SJSA1 (cell line): ENCODE results near the gene DCP1B. TPM values are rescaled to one million over a fixed set of nuclear protein-coding genes. Genes with fewer than 3 reads are reported as not detected.

Source experiments
- DNase-seq, 2 experiments: peaks; one replicate each; pipeline ENCODE4 v3.0.0-alpha.2; 2015 to 2020; ENCODE audit warnings: low spot score in 2 of 2, low read depth in 1 of 2
- H3K27ac ChIP-seq: fragments of 250-450 bp; sonication (Bioruptor Pico); 2 replicates; pipeline ENCODE4 v1.5.1; 2020; ENCODE audit warnings: mild to moderate bottlenecking, moderate library complexity
- H3K27me3 ChIP-seq: fragments of 250-450 bp; sonication (Bioruptor Pico); replicated peaks from 2 replicates; pipeline ENCODE4 v1.5.1; 2020; ENCODE audit warnings: mild to moderate bottlenecking, moderate library complexity
- H3K36me3 ChIP-seq: fragments of 250-450 bp; sonication (Bioruptor Pico); 2 replicates; pipeline ENCODE4 v1.5.1; 2020; ENCODE audit warnings: mild to moderate bottlenecking
- H3K4me1 ChIP-seq: fragments of 250-450 bp; sonication (Bioruptor Pico); replicated peaks from 2 replicates; pipeline ENCODE4 v1.6.1; 2021; ENCODE audit warnings: mild to moderate bottlenecking
- H3K4me3 ChIP-seq: fragments of 250-450 bp; sonication (Bioruptor Pico); 2 replicates; pipeline ENCODE4 v1.5.1; 2020; ENCODE audit warnings: mild to moderate bottlenecking
- H3K9me3 ChIP-seq: fragments of 250-450 bp; sonication (Bioruptor Pico); replicated peaks from 2 replicates; pipeline ENCODE4 v1.5.1; 2020; ENCODE audit warnings: mild to moderate bottlenecking
- total RNA-seq: library from RNA; depleted of rRNA; stranded (reverse); fragments of >200 nt; shearing (Covaris generic); gene quantifications from 2 replicates; pipeline ENCODE4 v1.2.3, GENCODE V29; 2014

DCP1B gene
- total RNA-seq, 1 experiment from 2014 or later = 17.8 TPM

DNA sequence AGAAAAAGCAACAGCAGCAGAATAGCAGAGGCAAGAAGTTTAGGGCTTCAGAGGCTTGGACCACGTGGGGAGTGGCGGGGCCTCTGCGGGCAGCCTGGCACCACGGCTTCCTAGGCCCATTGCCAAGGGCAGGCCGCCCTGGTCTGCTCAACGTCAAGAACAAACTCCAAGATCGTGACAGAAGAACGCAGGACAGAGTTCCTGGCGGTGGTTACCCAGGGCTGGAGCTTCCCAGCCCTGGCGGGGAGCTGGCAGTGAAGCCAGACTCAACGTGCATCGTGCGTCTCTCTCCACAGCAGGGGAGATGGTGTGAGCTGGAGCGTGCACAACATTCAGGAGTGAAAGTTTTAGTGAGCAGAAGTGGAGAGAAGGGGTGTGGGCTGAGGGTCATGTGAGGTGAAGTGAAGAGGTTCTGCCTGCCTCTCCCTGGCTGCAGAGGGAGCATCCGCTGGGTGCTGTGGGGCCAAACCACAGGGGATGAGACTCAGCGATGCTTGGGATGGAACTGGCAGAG is 71.9 kb downstream of the DCP1B start:
- peaks cover 16% of the 10 kb centered on the region for H3K27me3 ChIP-seq
- H3K27ac ChIP-seq = no peak overlapping the region
- peaks cover 21% of the 10 kb centered on the region for H3K4me1 ChIP-seq
- H3K36me3 ChIP-seq = no peaks in the 10 kb centered on the region
- H3K9me3 ChIP-seq = no peaks in the 10 kb centered on the region
- H3K4me3 ChIP-seq = no peak overlapping the region
- peak in 1 of 2 experiments; percentile 28 for DNase-seq

GRCh38 chr12:1931642-1932041 is 72.6 kb downstream of the DCP1B start:
- Histone ChIP-seq H3K4me1 (peaks cover 17% of the 10 kb centered on the region), H3K9me3 (no peaks in the 10 kb centered on the region), H3K36me3 (no peaks in the 10 kb centered on the region), H3K27me3 (peaks cover 23% of the 10 kb centered on the region), H3K27ac (no peak overlapping the region), H3K4me3 (no peak overlapping the region)
- DNase-seq = no peak

DNA sequence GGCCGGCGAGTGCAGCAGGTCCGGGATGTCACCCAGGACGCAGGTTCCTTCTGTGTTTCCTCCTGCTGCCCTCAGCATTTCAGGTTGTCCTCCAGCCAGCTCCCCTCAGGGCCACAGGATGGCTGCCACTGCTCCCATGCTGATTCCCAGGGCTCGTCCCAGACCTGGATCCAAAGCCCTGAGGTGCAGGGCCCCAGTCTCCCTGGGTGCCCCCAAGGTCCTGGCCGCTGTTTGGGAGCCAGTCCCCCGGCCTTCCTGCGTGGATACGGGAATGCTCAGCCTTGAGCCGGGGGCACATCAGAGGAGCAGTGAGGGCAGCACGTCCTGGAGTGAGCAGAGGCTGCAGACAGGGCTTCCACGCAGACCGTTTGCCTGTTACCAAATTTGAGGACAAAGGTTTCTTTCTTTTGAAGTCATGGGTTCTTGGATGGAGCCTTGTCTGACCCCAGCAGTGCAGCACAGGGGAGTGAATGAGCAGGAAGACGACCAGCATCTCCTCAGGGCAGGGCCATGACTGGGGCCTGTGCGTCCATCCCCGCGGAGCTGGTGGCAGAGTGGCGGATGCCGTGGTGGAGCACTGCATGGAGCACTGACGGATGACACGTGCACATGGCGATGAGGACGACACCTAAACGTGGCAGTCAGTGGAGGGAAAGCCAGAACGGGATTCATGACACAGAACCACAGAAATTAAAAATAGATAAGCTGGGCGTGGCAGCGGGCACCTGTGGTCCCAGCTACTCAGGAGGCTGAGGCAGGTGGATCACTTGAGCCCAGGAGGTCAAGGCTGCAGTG is 73.3 kb downstream of the DCP1B start:
- DNase-seq = peak in 1 of 2 experiments; percentile 40
- no peaks in the 10 kb centered on the region for H3K9me3 ChIP-seq
- peaks cover 28% of the 10 kb centered on the region for H3K27me3 ChIP-seq
- H3K4me3 ChIP-seq = no peak overlapping the region
- no peaks in the 10 kb centered on the region for H3K36me3 ChIP-seq
- H3K27ac ChIP-seq = no peak overlapping the region
- peaks cover 10% of the 10 kb centered on the region for H3K4me1 ChIP-seq

GRCh38 chr12:1929985-1930802 is 74.1 kb downstream of the DCP1B start:
- Histone ChIP-seq H3K4me1 (peaks cover 10% of the 10 kb centered on the region), H3K27ac (no peak overlapping the region), H3K9me3 (no peaks in the 10 kb centered on the region), H3K4me3 (no peak overlapping the region), H3K36me3 (no peaks in the 10 kb centered on the region), H3K27me3 (peaks cover 32% of the 10 kb centered on the region)
- peak in 1 of 2 experiments; percentile 33 for DNase-seq

GRCh38 chr12:1929241-1929984 is 74.8 kb downstream of the DCP1B start:
- Histone ChIP-seq H3K4me3 (no peak overlapping the region), H3K9me3 (no peaks in the 10 kb centered on the region), H3K27me3 (peaks cover 38% of the 10 kb centered on the region), H3K4me1 (peaks cover 10% of the 10 kb centered on the region), H3K27ac (no peak overlapping the region), H3K36me3 (no peaks in the 10 kb centered on the region)
- DNase-seq = no peak

DNA sequence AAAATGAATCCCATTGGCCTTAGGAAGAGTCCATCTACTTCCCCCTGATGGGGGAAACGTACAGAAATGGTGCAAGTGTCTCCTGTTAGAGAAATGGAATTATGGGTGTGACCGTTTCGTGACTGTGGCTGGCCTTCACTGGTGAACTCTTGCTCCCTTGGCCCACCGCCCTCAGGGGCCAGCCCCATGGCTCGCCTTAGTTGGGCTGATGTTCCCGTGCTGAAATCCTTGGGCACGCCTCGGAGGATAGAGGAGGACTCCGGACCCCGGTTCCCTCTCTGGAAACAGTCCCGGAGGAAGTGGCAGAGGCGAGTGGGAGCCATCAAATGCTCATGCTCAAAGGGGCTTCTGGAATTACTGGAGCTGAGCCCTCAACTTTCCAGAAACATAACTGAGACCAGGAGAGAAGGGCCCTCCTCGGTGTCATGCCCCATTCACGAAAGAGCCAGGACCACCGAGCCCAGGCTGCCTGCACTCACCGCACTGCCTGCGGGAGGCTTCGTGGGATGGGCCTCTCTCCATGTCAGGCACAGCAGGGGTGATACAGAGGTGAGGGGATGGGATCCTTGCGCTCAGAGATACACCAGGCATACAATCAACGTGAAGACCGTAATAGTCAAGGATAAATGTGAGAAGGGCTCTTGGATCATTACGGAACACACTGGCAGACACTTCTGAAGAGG is 75.7 kb downstream of the DCP1B start:
- no peak for DNase-seq
- Histone ChIP-seq H3K4me1 (peaks cover 7% of the 10 kb centered on the region), H3K27me3 (peaks cover 47% of the 10 kb centered on the region), H3K4me3 (no peak overlapping the region), H3K9me3 (no peaks in the 10 kb centered on the region), H3K36me3 (no peaks in the 10 kb centered on the region), H3K27ac (no peak overlapping the region)

- no peak overlapping the region for H3K4me3 ChIP-seq
- DNase-seq = peak in 1 of 2 experiments; percentile 39
- peaks cover 53% of the 10 kb centered on the region for H3K27me3 ChIP-seq
- H3K27ac ChIP-seq = no peak overlapping the region
- H3K4me1 ChIP-seq = peaks cover under 1% of the 10 kb centered on the region
- H3K36me3 ChIP-seq = no peaks in the 10 kb centered on the region
- H3K9me3 ChIP-seq = no peaks in the 10 kb centered on the region
Measured at GRCh38 chr12:1927751-1928351, 76.4 kb downstream of the DCP1B start.

DNA sequence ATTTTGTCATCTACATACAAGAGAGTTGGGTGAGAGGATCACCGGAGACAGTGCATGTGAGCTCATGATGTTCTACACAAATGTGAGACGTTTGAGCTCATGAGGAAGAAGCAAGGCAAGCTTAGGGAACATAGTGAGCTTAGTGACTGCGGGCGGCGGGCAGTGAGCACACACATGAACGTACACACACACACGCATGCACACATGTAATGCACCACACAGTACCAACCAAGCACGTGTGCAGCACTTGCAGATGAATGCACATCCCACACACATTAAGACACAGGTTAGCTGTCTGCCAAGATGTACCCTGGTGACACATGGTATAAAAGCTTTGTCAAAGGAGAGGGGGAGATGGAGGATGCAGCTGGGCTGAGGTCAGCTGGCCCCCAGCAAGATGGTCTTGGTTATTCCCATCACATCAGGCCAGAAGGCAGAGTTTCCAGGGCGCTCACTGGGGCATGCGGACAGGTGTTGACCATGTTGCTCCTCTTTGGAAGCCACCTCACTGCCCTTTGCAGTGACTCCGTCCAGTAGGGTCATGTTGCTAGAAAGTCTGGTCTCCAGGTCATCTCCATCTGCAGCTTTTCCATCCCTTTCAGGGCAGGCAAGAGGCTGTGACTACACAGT is 77.1 kb downstream of the DCP1B start:
- no peaks in the 10 kb centered on the region for H3K9me3 ChIP-seq

GRCh38 chr12:1926251-1926657 is 78.0 kb downstream of the DCP1B start:
- Histone ChIP-seq H3K27ac (no peak overlapping the region), H3K4me1 (no peaks in the 10 kb centered on the region), H3K27me3 (peaks cover 58% of the 10 kb centered on the region), H3K4me3 (no peak overlapping the region), H3K36me3 (no peaks in the 10 kb centered on the region), H3K9me3 (no peaks in the 10 kb centered on the region)
- DNase-seq = peak in 1 of 2 experiments; percentile 27

More for the DNA sequence above, 77.1 kb downstream of the DCP1B start:
- Histone ChIP-seq H3K36me3 (no peaks in the 10 kb centered on the region), H3K4me1 (no peaks in the 10 kb centered on the region), H3K27ac (no peak overlapping the region), H3K27me3 (peaks cover 58% of the 10 kb centered on the region), H3K4me3 (no peak overlapping the region)
- DNase-seq = no peak

- peak in 1 of 2 experiments; percentile 35 for DNase-seq
- no peak overlapping the region for H3K4me3 ChIP-seq
- no peaks in the 10 kb centered on the region for H3K4me1 ChIP-seq
- H3K9me3 ChIP-seq = no peaks in the 10 kb centered on the region
- no peak overlapping the region for H3K27ac ChIP-seq
- H3K27me3 ChIP-seq = peaks cover 60% of the 10 kb centered on the region
- no peaks in the 10 kb centered on the region for H3K36me3 ChIP-seq
Measured at GRCh38 chr12:1925684-1926006, 78.6 kb downstream of the DCP1B start.

GRCh38 chr12:1924996-1925683 is 79.1 kb downstream of the DCP1B start:
- Histone ChIP-seq H3K27me3 (peaks cover 61% of the 10 kb centered on the region), H3K4me3 (no peak overlapping the region), H3K36me3 (no peaks in the 10 kb centered on the region), H3K27ac (no peak overlapping the region), H3K4me1 (no peaks in the 10 kb centered on the region), H3K9me3 (no peaks in the 10 kb centered on the region)
- DNase-seq = peak in 1 of 2 experiments; percentile 29

- H3K36me3 ChIP-seq = no peaks in the 10 kb centered on the region
- H3K4me3 ChIP-seq = no peak overlapping the region
- peaks cover 63% of the 10 kb centered on the region for H3K27me3 ChIP-seq
Measured at GRCh38 chr12:1922985-1923384, 81.3 kb downstream of the DCP1B start.

More at GRCh38 chr12:1922985-1923384, 81.3 kb downstream of the DCP1B start:
- Histone ChIP-seq H3K9me3 (no peaks in the 10 kb centered on the region), H3K4me1 (no peaks in the 10 kb centered on the region), H3K27ac (no peak overlapping the region)
- no peak for DNase-seq
